ENCODE measurements around the gene DHDH. TPM values are rescaled to one million over a fixed set of nuclear protein-coding genes. Genes with fewer than 3 reads are reported as not detected.

Gene DHDH
- total and polyA plus RNA-seq, 2 experiments from 2014 or later = 2.2 to 10.2 TPM

DNA sequence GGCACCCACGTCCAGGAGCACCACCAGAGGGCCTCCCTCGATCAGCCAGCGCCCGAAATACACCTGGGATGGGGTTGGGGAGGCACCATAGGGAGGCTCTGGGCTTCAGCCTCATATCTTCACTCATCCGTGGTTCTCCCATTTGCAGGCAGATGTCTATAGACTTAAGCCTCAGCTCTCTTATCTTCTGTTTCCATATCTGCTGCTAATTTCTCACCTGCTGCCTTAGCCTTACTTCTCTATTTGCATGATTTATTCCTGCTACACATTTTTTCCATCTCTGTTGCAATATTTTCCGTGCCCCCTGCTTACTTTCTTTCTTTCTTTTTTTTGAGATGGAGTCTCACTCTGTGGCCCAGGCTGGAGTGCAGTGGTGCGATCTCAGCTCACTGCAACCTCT lies 53.8 kb downstream of the DHDH start:
- Histone ChIP-seq H3K27ac (peak overlapping the region; percentile 13), H3K4me3 (no peak overlapping the region), H3K9me3 (ENCODE audit: low read depth) (no peaks in the 10 kb centered on the region), H3K36me3 (peaks cover 49% of the 10 kb centered on the region), H3K4me1 (ENCODE audit: low read depth) (peaks cover 10% of the 10 kb centered on the region), H3K27me3 (no peaks in the 10 kb centered on the region)
- TF ChIP-seq, protein P1, sequence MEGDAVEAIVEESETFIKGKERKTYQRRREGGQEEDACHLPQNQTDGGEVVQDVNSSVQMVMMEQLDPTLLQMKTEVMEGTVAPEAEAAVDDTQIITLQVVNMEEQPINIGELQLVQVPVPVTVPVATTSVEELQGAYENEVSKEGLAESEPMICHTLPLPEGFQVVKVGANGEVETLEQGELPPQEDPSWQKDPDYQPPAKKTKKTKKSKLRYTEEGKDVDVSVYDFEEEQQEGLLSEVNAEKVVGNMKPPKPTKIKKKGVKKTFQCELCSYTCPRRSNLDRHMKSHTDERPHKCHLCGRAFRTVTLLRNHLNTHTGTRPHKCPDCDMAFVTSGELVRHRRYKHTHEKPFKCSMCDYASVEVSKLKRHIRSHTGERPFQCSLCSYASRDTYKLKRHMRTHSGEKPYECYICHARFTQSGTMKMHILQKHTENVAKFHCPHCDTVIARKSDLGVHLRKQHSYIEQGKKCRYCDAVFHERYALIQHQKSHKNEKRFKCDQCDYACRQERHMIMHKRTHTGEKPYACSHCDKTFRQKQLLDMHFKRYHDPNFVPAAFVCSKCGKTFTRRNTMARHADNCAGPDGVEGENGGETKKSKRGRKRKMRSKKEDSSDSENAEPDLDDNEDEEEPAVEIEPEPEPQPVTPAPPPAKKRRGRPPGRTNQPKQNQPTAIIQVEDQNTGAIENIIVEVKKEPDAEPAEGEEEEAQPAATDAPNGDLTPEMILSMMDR (IDR thresholded peaks at IDR 0.05; ENCODE audit: low read depth, low read length) = no peak
- DNase-seq (ENCODE audit: low read depth in 1 of 2, low spot score in 1 of 2) = no peak

DNA sequence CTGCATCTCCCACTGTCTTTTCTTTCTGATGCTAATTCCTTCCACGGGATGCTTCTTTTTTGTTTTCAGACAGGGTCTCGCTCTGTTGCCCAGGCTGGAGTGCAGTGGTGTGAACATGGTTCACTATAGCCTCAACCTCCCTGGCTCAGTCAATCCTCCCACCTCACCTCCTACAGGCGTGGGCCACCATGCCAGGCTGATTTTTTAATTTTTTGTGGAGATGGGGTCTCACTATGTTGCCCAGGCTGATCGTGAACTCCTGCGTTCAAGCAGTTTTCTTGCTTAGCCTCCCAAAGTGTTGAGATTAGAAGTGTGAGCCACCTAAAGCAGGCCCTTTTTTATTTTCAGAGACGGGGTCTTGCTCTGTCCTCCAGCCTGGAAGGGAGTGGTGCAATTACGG lies 54.8 kb downstream of the DHDH start:
- Histone ChIP-seq H3K27ac (no peak overlapping the region), H3K9me3 (ENCODE audit: low read depth) (no peaks in the 10 kb centered on the region), H3K4me3 (no peak overlapping the region), H3K4me1 (ENCODE audit: low read depth) (peaks cover 10% of the 10 kb centered on the region), H3K27me3 (no peaks in the 10 kb centered on the region), H3K36me3 (peaks cover 41% of the 10 kb centered on the region)
- TF ChIP-seq, protein P1 (IDR thresholded peaks at IDR 0.05; ENCODE audit: low read depth, low read length) = no peak
- no peak for DNase-seq (ENCODE audit: low read depth in 1 of 2, low spot score in 1 of 2)

DNA sequence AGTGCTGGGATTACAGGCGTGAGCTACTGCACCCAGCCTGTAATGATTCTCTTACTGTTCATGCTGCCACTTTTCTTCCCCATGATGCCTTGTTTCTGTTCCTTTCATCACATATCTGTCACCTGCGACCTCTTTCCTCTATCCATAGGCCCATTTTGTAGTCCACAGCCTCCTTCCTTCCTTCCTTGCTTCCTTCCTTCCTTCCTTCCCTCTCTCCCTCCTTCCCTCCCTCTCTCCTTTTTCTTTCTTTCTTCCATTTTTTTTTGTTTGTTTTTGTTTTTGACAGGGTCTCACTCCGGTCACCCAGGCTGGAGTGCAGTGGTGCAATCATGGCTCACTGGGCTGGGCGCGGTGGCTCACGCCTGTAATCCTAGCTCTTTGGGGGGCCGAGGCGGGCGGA lies 55.4 kb downstream of the DHDH start:
- TF ChIP-seq, protein P1 (IDR thresholded peaks at IDR 0.05; ENCODE audit: low read depth, low read length) = no peak
- peaks cover 37% of the 10 kb centered on the region for H3K36me3 ChIP-seq
- no peak overlapping the region for H3K4me3 ChIP-seq
- H3K4me1 ChIP-seq (ENCODE audit: low read depth) = peaks cover 10% of the 10 kb centered on the region
- H3K27ac ChIP-seq = no peak overlapping the region
- no peaks in the 10 kb centered on the region for H3K27me3 ChIP-seq
- no peaks in the 10 kb centered on the region for H3K9me3 ChIP-seq (ENCODE audit: low read depth)
- no peak for DNase-seq (ENCODE audit: low read depth in 1 of 2, low spot score in 1 of 2)

DNA sequence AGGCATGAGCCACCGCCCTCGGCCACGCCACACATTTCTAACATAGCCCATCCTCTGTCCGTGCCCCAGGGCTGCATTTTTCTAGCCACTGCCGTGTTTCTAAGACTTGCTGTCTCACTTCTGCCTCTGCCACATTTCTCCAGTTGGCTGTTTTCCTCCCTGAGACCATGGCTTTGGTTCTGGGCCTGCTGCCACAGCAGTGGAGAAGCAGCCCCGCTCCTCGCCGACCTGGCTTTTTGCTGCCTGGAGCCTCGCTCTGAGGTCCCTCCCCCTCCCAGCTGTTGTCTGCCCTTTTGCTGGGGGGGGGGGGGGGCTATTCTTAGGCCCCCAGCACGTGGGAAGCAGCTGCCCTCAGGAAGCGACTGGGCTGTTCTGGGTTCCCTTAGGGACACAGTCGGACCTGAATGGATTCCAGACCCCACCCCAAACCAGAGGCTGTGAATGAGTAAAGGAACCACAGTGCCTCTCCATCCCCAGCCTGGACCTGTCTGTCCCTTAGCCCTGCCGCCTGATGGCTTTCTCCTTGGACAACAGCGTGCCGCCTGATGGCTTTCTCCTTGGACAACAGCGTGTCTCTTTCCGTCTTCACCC lies 56.3 kb downstream of the DHDH start:
- Histone ChIP-seq H3K4me1 (ENCODE audit: low read depth) (peaks cover 15% of the 10 kb centered on the region), H3K27ac (no peak overlapping the region), H3K36me3 (peaks cover 27% of the 10 kb centered on the region), H3K27me3 (no peaks in the 10 kb centered on the region), H3K9me3 (ENCODE audit: low read depth) (no peaks in the 10 kb centered on the region), H3K4me3 (no peak overlapping the region)
- TF ChIP-seq, protein P1 (IDR thresholded peaks at IDR 0.05; ENCODE audit: low read depth, low read length) = no peak
- DNase-seq (ENCODE audit: low read depth in 1 of 2, low spot score in 1 of 2) = no peak

DNA sequence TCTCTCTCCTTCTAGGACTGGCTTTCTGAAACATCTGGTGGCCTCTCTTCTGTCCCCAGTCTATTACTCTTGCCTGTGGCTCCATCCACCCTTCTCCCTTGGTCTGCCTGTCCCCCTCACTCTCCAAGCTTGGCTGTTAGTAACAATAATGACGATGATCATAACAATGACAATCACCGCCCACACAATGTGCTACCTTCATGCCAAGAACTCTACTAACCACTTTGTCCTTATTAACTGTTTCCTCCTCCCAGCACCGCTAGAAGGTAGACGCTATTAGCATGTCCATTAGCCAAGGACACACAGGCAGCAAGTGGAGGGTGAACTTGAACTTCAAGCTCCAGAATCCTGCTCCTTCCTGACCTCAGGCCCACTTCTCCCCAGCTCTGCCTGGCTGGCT lies 56.9 kb downstream of the DHDH start:
- H3K4me3 ChIP-seq = no peak overlapping the region

More for the DNA sequence above, 56.9 kb downstream of the DHDH start:
- H3K27me3 ChIP-seq = no peaks in the 10 kb centered on the region
- peaks cover 15% of the 10 kb centered on the region for H3K4me1 ChIP-seq (ENCODE audit: low read depth)
- no peak overlapping the region for H3K27ac ChIP-seq
- H3K9me3 ChIP-seq (ENCODE audit: low read depth) = no peaks in the 10 kb centered on the region
- H3K36me3 ChIP-seq = peaks cover 21% of the 10 kb centered on the region
- no peak for DNase-seq (ENCODE audit: low read depth in 1 of 2, low spot score in 1 of 2)
- TF ChIP-seq, protein P1 (IDR thresholded peaks at IDR 0.05; ENCODE audit: low read depth, low read length) = no peak
